AML-193 (cell line): ENCODE data around the gene RALGAPA2.
A peak's percentile ranks its signal among the peaks of the same experiment; 100 is the strongest.

Experiments used
- DNase-seq, 2 experiments: peaks; one replicate each; lab custom pipeline; 2025; lab: John Stamatoyannopoulos, UW

Gene RALGAPA2

DNA sequence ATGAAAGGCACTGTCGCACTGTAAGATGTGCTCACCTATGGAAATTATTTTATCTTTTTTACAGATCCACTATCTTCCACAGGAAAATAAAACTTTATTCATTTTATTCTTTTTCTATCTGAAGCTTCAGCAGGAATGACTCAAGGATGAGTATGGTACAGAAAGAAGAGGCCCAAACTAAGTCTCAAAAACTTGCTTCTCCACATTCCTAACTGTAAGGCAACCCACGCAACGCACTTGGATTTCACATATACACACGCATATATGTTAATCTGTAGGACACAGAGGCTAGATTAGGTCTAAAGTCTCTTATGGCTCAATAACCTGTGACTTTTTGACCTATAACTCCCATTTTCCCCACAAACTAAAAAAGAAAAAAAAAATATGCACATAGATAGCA lies 81.9 kb downstream of the RALGAPA2 start:
- no peak for DNase-seq

DNA sequence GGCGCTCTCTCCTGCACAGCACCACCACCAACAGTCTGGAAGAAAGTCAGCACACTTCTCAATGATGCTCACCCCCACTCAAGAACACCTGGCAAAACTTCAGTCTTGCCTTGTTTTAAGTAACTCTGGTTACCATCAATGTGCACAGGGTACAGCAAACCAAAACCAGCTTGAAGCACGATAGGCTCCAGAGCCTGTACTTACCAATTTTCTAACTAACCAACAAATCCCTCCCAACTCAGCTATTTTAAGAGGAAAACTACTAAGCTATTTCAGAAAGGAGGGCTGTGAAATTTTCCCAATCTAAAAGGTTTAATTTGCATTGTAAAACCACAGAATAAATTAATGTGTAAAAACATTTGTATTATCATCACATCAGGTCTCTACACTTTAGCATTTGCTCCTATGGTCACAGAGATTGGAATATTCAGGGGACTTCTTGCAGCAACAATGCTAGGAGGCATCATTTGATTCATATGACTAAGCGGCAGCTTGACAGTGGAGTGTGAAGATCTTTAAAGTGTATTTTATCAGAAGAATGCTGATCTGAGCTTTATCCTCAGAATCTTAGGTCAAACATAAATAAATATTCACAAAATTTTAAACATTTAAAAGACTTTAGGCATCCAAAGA lies 82.8 kb downstream of the RALGAPA2 start:
- no peak for DNase-seq

DNA sequence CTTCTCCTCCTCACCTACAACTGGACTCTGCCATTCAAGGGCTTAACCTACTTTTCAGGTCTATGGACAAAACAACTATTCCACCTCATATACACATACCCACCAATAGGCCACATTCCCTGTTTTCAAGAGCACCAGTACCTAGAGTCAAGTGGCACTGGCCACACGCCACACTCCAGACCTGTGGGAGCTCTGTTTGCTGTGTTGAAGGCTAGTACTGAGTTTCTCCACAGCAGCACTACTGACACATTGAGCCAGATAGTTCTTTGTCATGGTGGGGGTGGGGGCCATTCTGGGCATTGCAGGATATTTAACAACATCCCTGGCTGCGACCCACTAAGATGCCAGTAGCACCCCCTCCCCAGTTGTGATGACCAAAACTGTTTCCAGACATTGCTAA lies 84.1 kb downstream of the RALGAPA2 start:
- DNase-seq: no peak

DNA sequence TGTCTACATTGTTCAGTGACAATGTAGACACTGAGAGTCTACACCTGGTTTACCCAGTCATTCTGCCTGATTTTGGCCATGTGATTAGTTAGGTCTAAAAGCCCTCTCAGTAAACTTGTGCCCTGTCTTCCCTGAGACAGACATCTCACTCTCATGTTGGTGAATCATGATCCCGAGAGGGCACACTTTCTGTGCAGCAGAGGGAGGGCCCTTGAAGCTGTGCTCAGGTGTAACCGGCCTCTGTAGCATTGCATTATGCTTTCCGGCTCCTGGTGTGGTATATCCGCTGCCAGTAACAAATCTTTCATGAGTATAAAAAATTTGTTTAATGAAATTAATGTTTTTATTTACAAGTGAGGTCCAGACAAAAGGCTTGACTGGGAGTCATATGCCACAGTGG lies 85.0 kb downstream of the RALGAPA2 start:
- DNase-seq: no peak

DNA sequence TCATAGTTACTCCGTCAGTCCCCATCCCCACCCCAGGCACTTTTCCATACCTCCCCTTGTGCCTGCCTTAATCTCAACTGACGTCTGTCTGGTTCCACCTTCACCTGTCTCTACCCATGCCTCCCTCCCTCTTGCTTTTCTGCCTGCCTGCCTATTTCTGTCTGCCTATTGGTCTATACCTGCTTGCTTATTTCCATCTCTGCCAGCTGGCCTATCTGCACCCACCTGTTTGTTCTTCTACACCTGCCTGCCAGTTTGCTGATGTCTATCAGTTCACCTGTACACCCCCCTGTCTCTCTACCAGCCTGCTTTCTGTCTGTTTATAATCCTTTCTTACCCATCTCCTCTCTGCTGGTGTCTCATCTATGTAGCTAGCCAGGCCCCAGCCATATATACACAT lies 87.5 kb downstream of the RALGAPA2 start:
- no peak for DNase-seq

DNA sequence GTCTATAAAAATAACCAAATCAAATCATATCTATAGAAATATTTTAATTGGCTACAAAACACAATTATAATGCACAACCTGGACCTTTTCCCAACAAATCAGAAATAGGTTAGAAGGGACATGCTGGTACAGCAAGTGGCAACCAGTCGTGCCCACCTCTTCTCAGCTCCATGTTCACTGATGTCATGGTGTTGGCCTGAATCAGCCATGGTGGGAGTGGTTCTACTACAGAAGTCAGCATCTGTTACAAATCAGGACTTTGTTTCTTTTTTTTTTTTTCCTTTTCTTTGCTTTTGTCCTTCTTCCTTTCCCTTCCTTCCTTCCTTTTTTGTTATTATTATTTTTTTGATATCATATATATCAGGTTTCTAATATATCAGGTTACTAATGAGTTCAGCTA lies 91.2 kb downstream of the RALGAPA2 start:
- no peak for DNase-seq

DNA sequence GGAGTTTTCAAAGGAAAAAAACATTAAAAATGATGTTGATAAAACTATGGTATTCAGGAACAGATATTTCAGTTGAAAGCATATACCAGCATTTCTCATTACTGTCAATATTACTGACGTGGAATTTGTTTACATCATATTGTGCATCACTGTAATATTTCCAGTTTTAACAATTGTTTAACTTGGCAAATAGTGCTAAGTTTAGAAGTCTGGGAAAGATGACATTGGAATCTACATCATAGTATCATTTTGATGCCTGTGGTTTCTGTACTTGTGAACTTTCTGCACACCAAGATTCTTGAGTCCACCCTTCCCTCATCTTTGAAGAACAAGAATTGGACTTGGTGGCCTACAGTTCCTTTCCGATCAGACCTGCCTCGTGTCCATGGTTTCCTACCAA lies 98.1 kb downstream of the RALGAPA2 start:
- DNase-seq: no peak

DNA sequence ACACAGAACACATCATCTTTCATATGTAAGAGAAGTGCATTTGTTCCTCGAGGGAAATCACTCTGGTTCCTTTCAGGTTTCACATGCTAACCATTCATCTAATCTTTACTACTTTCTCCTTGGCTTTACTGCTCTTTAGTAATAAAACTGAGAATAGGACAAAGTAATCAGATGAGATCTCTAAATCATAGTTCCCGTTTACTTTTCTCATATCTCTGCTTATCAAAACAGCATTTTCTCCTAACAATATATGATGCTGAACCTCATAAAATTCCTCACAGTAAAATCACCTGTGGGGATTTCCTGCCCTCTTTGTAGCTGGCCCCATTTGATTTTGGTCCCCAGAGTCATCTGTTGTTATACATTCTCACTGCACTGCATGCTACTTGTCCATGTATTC lies 100.2 kb downstream of the RALGAPA2 start:
- DNase-seq: no peak

DNA sequence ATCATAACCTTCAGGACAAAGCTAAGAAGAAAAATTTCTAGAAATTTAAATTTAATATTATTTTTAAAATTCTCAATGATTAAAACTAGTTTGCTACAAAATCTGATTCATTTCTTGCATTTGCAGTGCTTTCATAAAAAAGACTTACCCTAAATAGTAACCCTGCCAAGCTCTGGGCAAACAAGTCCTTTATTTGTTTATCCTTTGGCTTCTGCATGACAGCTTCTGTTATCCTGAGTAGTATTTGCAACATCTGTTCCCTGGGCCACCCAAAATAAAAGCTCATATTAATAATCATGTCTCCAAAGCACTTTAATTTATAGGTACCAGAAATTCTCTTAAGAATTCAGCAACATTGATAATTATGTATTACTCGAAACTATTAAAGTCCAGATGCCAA lies 101.3 kb downstream of the RALGAPA2 start:
- DNase-seq: no peak

DNA sequence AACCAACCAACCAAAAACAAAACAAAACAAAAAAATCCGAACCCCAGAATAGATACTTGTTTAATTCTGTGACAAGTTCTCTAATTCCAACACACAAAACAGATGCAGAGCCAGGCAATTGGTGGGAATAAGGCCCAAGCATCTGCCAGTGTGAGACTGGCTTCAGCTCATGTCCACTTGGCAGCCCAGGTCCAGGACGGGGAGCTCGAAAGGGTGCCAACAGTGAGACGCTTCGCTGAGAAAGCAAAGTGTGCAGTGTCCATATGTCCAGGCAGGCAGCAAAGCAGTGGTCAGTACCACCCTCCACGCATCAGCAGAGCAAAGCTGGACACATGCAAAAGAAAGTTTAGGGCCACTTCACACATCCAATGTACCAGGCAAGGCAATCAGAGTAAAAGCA lies 102.9 kb downstream of the RALGAPA2 start:
- DNase-seq: no peak

DNA sequence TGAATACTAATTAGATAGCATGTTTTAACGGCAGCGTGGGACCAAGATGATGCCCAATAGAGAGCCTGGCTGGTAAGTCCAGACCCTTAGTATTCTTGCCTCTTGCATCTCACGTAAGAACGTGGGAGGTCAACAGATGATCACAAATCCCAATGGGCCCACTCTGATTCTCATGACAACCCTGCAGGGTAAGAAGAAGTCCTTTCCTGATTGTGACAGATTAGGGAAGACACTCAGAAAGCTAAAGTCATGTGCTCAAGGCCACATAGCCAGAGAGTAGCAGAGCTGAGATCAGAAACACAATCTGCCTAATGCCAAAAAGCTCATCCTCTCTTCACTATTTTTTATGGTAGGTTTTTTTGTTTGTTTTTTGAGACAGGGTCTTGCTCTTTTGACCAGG lies 103.8 kb downstream of the RALGAPA2 start:
- no peak for DNase-seq

DNA sequence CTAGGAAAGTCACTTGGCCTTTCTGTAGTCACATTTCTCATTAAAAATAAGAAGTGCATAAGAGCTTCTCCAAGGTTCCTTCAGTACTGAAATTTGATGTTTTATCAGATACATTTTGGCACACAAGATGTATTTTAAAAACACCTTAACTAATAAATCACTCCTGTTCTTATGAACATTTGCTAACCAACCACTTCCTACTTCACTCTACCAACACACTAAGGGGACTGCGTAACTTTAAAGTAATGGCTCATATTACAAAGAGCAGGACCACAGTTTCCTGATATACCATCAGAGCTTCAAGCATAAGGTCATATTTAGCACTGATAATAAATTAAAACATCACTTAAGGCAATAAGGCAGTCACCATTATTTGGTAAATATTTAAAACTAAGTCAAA lies 104.4 kb downstream of the RALGAPA2 start:
- no peak for DNase-seq

DNA sequence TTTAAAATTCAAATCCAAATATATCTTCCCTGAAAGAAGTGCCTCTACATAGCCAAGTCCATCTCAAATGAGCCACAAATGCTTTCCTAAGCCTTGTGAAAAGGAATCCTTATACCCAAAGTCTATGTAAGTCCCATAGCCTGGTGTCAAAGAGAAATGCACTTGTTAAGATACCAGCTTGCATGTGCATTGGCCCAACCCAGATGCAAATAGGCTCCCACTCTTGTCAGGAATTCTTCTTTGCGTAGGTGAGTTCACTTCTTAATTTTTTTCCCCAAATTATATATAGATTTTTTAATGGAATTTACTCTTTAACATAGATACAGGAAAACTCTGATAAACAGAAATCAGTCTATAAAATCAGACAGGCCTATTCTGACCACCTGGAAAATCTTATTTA lies 105.6 kb downstream of the RALGAPA2 start:
- no peak for DNase-seq

DNA sequence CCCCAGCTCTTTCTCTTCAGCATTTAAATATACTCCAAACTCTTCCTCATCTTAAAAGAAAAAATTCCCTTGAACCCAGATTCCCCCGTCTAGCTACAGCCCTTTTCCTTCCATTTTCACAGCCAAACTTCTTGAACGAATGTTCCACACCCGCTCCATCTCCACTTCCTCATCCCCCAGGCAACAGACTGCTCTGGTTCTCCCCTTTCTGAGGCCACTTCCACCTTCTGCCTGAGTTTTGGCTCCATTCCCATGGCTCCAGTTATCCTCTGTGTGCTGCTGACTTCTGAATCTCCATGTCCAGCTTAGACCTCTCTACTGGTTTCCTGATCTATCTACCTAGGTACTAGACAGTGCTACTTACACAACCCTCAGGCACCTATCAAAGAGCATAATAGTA lies 106.4 kb downstream of the RALGAPA2 start:
- no peak for DNase-seq

DNA sequence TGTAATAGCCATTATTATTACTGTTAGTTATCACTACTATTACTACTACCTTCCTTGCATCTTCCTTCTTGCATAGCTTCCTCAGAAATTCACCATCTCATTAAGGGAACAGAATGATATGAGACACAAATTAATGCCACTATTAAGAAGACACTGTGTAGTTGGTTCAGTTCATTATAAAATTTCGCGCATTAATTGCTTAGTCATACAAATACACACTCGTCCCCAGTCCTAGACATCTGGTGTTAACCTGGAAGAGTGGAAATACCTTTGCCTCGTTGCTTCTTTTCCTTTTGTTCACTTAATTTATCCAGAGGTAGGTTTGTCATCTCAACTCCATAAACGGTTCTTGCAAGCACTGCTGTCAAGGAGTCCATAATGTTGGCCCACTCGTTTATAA lies 107.5 kb downstream of the RALGAPA2 start:
- no peak for DNase-seq

DNA sequence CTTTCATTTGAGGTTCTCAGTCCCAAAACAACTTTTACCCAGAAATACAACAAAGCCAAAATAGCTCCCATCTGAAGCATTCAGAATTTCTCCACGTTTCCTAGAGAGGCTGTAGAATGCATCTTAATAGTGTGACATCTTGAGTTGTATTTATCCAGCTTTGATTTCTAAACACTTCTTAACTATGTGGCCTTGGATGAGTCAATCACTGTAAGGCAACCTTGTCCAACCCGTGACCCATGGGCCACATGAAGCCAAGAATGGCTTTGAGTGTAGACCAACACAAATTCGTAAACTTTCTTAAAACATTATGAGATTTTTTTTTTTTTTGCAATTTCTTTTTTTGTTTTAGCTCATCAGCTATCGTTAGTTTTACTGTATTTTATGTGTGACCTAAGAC lies 108.1 kb downstream of the RALGAPA2 start:
- no peak for DNase-seq

DNA sequence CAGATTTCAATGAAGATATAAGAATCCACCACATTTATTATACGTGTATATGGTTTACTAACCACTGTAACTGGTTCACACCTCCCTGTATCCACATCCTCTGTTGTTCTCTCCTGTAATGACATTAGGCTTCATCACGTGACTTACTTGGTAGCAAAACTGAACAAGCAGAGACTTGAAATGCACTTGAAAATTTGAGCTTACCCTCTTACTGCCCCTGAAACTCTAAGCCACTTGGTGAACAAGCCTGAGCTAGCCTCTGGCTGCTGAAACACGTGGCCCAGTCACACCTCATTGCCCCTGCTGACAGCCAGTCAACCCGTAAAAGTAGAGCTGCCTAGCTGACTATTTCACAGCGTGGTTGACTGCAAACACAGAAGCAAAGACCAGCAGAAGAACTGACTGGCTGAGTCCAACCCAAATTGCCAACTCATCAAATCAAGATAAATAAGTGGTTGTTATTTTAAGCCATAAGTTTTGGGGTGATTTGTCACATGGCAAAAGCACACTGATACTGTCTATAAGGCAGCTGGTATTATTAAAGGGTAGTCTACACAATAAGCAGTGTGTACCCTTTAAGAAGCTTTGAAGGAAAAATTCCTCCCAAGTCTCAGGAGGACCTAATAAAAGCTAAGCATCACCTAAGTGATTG lies 109.0 kb downstream of the RALGAPA2 start:
- no peak for DNase-seq

DNA sequence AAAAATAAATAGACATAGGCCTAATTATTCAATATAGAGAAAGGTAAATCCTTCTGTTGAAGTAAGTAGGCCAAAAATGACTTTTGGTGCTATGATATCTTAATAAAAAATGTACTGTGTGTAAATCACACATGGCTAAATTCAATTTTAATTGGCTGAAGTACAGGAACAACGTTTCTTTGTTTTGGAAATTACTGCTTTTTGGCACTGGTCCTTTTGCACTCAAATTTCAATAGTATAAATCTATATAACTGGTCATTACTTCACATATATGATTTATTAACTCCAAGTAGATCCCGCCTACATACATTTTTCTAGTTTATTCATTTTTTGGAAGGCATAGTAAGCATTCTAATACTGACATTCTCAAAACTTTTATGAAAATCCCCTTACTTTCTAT lies 114.5 kb downstream of the RALGAPA2 start:
- DNase-seq: no peak

DNA sequence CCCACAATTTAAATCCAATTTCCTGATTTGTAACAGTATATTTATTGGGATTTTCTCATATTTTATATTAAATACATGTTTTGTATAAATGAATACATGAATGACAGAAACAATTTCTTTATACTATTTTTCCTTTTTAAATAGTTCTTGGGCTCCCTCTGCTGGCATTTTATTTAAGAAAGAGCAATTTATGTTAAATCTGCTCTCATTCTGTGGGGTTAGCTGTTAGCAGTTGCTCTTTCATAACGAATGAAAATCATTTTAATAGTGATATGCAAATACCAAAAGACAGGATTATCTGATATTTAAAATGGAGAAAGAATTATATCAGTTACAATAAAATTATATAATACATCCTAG lies 118.3 kb downstream of the RALGAPA2 start:
- DNase-seq: peak; percentile 17 to 43

DNA sequence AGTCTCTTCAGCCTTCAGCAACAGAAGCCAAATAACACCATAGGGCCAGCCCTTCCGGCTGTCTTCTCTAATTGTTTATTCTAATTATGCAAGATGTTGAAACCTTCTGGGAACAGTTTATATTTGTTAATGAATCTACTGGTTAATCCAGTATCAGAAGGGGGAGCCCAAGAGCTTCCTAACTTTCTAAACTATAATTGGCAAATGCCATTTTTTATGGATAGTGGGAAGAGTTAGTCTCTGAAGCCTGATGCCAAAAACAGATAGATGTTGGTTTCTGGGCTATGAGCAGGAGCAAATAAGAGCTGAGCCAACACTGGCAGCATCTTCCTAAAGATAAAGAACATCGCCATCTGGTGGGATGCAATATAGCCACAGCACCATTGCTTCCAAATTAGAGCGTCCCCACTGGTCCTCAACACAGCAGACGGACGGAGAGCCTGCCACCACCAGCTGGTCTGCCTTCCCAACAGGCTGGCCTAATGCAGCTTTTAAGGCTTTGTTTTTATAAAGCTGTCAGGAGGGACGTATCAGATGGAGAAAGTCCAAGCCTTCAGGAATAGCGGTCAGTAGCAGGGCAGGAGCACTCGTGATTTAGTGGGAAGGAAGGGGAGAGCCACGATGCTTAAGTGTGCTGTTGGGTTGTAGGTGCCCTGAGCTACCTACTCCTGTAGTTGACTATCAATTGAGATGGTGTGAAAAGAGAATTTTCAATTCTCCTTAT lies 118.8 kb downstream of the RALGAPA2 start:
- DNase-seq: peak; percentile 24 to 44

DNA sequence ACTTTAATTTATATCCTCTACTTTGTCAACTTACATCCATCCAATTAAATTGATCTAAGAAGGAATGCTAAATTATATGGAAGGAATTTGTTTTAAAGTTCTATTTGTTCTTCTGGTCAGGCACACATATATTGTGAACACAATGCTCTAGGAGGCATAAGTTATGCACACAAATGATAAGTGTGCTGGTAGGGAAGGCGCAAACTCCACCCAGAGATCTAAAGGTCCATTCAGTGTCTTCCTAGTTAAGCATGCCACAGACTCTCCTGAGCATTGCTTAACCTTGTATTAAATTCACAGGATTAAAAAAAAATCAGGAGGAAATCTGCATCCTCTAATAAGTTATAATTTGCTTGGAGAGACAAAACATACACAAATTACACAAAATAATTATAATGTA lies 127.3 kb downstream of the RALGAPA2 start:
- no peak for DNase-seq

DNA sequence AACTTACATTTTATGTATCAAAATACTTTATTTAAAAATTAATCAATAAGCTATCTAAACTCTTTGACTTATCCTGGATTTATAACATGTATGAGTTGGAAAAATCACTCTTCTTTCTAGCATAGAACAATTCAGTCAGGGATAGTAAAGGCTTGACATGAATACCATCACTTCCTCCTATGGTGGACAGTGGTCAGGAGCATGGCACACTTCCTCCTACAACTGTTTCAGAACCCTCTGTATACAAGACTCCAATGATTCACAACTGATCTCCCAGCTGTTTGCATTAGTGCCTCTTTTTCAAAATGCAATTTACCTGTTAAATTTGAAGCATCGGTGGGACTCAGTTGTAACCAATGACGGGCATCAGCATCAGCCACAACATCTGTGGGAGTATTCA lies 129.7 kb downstream of the RALGAPA2 start:
- peak in 1 of 2 experiments; percentile 5 for DNase-seq

DNA sequence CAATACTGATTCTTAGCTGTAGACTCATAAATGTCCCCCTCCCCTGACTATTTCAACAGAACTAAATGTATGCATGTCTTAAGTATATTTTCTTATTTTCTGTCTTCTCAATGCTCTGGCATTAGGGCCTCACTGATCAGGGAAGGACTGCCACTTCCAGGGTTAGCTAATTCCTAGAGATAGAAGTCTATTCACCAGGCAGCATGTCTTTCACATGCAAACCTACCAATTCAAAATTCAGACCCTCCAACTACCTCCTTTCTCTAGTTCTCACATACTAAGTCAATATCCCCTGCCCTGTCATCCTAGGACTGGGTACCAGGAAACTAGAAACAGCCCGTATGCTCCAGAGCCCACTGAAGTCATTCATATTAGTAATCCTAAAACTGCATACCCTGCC lies 132.3 kb downstream of the RALGAPA2 start:
- no peak for DNase-seq

DNA sequence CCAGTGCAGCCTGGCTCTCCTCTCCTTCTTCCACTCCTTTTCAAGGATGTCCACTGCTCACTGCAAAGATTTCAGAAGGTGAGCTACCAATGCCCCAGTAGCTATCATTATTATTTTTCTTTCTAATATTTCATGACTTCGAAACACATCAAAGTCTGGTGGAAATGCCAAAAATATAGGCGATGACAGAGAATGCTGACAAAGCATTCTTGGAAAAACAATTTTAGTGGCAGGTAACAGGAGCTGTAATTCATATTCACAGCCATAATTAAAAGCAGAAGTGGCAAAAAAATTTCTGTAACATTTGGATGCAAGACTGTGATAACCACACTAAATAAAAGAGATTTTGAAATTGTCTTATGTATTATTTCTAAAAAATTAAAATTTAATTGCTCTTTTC lies 133.6 kb downstream of the RALGAPA2 start:
- DNase-seq: no peak
